GM12891 (cell line): ENCODE data around the gene METRNL.

Experiments
- PAX5 ChIP-seq: IDR thresholded peaks from 2 replicates; pipeline ENCODE4 v1.6.1; 2011; ENCODE audit warnings: low read length, moderate library complexity, mild to moderate bottlenecking; ENCODE audit not compliant: insufficient read depth, severe bottlenecking
- POLR2A ChIP-seq: IDR thresholded peaks from 2 replicates; pipeline ENCODE4 v1.6.1; 2011; ENCODE audit warnings: low read depth, low read length, control low read depth
- POLR2AphosphoS5 ChIP-seq: IDR thresholded peaks from 2 replicates; pipeline ENCODE4 v1.6.1; 2011; ENCODE audit warnings: low read depth, low read length, control low read depth
- SPI1 ChIP-seq: IDR thresholded peaks from 2 replicates; pipeline ENCODE4 v1.6.1; 2011; ENCODE audit warnings: low read depth, low read length, control low read depth
- TAF1 ChIP-seq: IDR thresholded peaks from 2 replicates; pipeline ENCODE4 v1.6.1; 2011; ENCODE audit warnings: low read depth, low read length, control low read depth

DNA sequence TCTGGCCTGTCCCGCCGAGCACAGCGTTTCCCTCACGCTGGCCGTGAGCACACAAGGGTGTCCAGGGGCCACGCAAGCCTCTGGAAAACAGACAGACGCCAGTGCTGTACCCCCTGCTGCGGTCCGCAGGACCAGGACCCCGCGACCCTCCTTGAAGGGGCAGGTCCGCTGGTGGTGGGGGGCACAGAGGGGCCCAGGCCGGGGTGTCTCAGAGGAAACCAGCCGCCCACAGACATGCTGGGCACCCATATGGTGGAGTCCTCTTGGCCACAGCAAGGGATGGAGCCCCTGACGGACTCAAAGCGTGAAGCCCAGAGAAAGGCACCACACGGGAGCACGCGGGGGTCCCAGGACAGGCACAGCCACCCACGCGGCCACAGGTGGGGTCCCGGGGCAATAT lies 34.4 kb downstream of the METRNL start:
- TF ChIP-seq POLR2A (no peak), PAX5 (no peak), POLR2AphosphoS5 (no peak), SPI1 (no peak), TAF1 (no peak)
